Measurements from ENCODE around the gene AVPI1. TPM values are rescaled to one million over a fixed set of nuclear protein-coding genes. Genes with fewer than 3 reads are reported as not detected.
"Not testable (repeated sequence)": the region's sequence is repeated elsewhere in the genome, so short reads cannot be mapped to it uniquely, and the experiment has no call there.

Gene AVPI1
- total RNA-seq, 2 donors from 2014 or later = 26.6 to 34.8 TPM

DNA sequence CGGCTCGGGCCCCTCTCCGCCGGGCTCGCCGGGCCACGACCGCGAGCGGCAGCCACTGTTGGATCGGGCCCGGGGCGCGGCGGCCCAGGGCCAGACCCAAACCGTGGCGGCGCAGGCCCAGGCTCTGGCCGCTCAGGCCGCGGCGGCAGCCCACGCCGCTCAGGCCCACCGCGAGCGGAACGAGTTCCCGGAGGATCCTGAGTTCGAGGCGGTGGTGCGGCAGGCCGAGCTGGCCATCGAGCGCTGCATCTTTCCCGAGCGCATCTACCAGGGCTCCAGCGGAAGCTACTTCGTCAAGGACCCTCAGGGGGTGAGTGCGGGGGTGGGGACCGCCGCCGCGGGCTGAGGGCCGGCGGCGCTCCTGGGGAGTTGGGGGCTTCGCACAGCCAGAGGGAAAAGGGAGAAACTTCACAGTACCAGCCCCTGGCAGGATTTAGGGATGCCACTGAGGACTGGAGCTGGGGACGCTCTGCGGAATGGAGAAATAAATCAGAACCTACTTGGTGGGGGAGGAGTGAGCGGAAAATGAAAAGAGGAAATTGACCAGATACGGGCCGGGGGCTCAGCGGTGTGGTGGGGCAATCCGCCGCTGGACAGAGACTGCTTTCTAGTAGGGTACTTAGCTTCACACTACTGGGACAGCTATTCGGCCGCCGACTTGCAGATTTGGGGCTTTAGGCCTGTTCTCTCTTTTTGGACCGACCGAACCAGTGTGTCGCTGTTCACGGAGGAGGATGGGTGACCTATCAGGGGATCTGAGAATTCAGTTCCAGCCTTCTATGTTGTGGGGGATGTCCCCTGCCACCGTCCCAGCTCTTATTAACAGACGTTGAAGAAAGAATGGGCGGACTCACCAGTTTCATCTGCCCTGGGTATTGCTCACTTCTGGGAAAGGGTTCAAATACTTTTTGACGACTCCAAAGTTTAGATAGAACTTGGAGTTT is 45.9 kb downstream of the AVPI1 start:
- Histone ChIP-seq H3K4me3 (peak overlapping the region; percentile 93), H3K9ac (ENCODE audit: low read depth in 2 of 2, low read length in 2 of 2) (peak overlapping the region; percentile 73 to 95), H3K9me3 (no peaks in the 10 kb centered on the region), H3K27ac (peak overlapping the region; percentile 60), H3K27me3 (no peaks in the 10 kb centered on the region), H3K4me1 (no peaks in the 10 kb centered on the region), H3K36me3 (no peaks in the 10 kb centered on the region)
- TF ChIP-seq, protein P1, sequence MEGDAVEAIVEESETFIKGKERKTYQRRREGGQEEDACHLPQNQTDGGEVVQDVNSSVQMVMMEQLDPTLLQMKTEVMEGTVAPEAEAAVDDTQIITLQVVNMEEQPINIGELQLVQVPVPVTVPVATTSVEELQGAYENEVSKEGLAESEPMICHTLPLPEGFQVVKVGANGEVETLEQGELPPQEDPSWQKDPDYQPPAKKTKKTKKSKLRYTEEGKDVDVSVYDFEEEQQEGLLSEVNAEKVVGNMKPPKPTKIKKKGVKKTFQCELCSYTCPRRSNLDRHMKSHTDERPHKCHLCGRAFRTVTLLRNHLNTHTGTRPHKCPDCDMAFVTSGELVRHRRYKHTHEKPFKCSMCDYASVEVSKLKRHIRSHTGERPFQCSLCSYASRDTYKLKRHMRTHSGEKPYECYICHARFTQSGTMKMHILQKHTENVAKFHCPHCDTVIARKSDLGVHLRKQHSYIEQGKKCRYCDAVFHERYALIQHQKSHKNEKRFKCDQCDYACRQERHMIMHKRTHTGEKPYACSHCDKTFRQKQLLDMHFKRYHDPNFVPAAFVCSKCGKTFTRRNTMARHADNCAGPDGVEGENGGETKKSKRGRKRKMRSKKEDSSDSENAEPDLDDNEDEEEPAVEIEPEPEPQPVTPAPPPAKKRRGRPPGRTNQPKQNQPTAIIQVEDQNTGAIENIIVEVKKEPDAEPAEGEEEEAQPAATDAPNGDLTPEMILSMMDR (IDR thresholded peaks at IDR 0.05) = no peak
- peak; percentile 31 for DNase-seq
- intact Hi-C loops (cut with DNase I) = no loop called here

DNA sequence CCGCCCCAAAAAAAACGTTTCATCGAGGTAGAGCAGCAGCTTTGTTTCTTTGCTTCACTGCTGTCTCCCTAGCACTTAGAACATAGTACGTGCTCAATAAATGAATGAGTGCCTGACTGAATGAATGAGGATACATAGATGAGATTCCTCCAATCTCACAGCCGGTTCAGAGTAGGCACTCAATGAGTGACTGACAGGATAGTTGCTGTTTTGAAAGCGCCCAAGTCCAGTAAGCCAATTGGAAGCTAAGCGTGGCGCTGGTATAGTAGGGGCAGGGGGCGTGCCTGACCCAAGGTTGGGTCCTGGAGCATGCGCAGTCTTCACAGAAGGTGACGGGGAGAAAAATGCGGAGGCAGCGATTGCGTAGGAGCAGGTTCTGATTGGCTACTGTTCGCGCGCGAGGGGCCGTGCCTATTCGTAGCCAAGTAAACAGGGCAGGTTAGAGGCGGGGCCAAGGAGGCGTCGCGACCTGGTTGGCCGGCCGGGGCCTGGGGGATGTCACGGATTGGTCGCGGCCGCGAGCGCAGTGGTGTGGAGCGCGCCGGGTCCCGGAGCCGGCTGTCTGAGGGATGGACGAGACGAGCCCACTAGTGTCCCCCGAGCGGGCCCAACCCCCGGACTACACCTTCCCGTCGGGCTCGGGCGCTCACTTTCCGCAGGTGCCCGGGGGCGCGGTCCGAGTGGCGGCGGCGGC is 46.7 kb downstream of the AVPI1 start, which contains the start of gene PI4K2A:
Gene PI4K2A, plus strand, starts transcription at position 498 of the 694 bp plus-strand sequence. Its CDS starts 72 bp downstream, at position 570.
- peak within 1 kb of the TSS; percentile 60 for H3K27ac ChIP-seq
- peak within 1 kb of the TSS; percentile 93 for H3K4me3 ChIP-seq
- peak within 1 kb of the TSS; percentile 73 to 95 for H3K9ac ChIP-seq (ENCODE audit: low read depth in 2 of 2, low read length in 2 of 2)
- intact Hi-C loops (cut with DNase I) = no loop called here
- TF ChIP-seq, protein P1 (IDR thresholded peaks at IDR 0.05) = no peak
- no peaks in the 10 kb centered on the region for H3K36me3 ChIP-seq
- no peaks in the 10 kb centered on the region for H3K4me1 ChIP-seq
- no peaks in the 10 kb centered on the region for H3K9me3 ChIP-seq
- no peaks in the 10 kb centered on the region for H3K27me3 ChIP-seq
- DNase-seq = peak; percentile 99

DNA sequence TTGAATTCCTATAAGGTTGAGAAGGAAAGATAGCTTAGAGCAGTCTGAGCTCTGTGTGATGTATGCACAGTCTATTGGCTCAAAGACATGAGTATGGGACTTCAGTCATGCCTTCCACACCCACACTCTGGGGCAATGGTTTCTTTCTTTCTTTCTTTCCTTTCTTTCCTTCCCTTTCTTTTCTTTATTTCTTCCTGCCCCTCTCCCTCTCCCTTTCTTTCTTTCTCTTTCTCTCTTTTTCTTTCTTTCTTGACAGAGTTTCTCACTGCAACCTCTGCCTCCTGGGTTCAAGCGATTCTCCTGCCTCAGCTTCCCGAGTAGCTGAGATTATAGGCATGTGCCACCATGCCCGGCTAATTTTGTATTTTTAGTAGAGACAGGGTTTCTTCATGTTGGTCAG is 48.0 kb downstream of the AVPI1 start:
- H3K9me3 ChIP-seq; H3K27ac ChIP-seq; intact Hi-C loops (cut with DNase I); H3K4me1 ChIP-seq; DNase-seq; H3K36me3 ChIP-seq; H3K27me3 ChIP-seq; H3K9ac ChIP-seq (ENCODE audit: low read depth in 2 of 2, low read length in 2 of 2); H3K4me3 ChIP-seq: not testable (repeated sequence)

GRCh38 chr10:97635577-97635976 is 51.5 kb downstream of the AVPI1 start:
- intact Hi-C loops (cut with DNase I) = no loop called here
- no peaks in the 10 kb centered on the region for H3K9me3 ChIP-seq
- TF ChIP-seq, protein P1 (IDR thresholded peaks at IDR 0.05) = no peak

DNA sequence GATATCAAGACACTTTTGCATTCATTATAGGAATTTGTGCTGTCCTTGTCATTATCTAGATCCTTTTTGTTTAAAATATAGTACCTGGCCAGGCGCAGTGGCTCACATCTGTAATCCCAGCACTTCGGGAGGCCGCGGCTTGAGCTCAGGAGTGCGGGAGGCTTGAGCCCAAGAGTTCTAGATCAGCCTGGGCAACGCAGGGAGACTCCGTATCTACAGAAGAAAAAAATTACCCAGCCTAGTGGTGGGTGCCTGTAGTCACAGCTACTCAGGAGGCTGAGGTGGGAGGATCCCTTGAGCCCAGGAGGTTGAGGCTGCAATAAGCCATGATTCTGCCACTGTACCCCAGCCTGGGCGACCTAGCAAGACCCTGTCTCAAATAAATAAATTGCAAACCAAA is 53.1 kb downstream of the AVPI1 start:
- Histone ChIP-seq H3K27me3 (no peaks in the 10 kb centered on the region), H3K9ac (ENCODE audit: low read depth in 2 of 2, low read length in 2 of 2) (peak overlapping the region in 1 of 2 donors; percentile 72), H3K9me3 (no peaks in the 10 kb centered on the region), H3K36me3 (no peaks in the 10 kb centered on the region), H3K27ac (peak overlapping the region; percentile 2), H3K4me1 (no peaks in the 10 kb centered on the region), H3K4me3 (peak overlapping the region; percentile 91)
- TF ChIP-seq, protein P1 (IDR thresholded peaks at IDR 0.05) = peak; percentile 31
- peak; percentile 25 for DNase-seq
- intact Hi-C loops (cut with DNase I) = no loop called here

More at GRCh38 chr10:97635577-97635976, 51.5 kb downstream of the AVPI1 start:
- Histone ChIP-seq H3K27me3 (no peaks in the 10 kb centered on the region), H3K36me3 (no peaks in the 10 kb centered on the region), H3K4me3 (no peak overlapping the region), H3K4me1 (no peaks in the 10 kb centered on the region), H3K27ac (no peak overlapping the region), H3K9ac (ENCODE audit: low read depth in 2 of 2, low read length in 2 of 2) (no peak overlapping the region)
- DNase-seq = no peak
